ENCODE results near the gene WDR47. TPM values are rescaled to one million over a fixed set of nuclear protein-coding genes. Genes with fewer than 3 reads are reported as not detected.

The WDR47 gene
- polyA plus RNA-seq, 1 donor from 2014 or later, result 65.7 TPM

- Histone ChIP-seq H3K4me3 (ENCODE audit: low read length) (no peak overlapping the region), H3K9me3 (ENCODE audit: low read length) (no peaks in the 10 kb centered on the region), H3K9ac (ENCODE audit: low read length) (no peak overlapping the region), H3K36me3 (ENCODE audit: insufficient read depth, low read length) (no peaks in the 10 kb centered on the region), H3K4me2 (ENCODE audit: low read length) (no peak overlapping the region), H3K27ac (ENCODE audit: low read length) (no peak overlapping the region), H3K79me2 (replicated peaks; ENCODE audit: insufficient read depth, low read length) (no peaks in the 10 kb centered on the region), H3K9me2 (ENCODE audit: insufficient read depth, low read length) (no peaks in the 10 kb centered on the region), H3F3A (ENCODE audit: insufficient read depth, low read length, poor library complexity, severe bottlenecking) (no peaks in the 10 kb centered on the region), H4K20me1 (ENCODE audit: insufficient read depth) (no peaks in the 10 kb centered on the region), H3K27me3 (ENCODE audit: insufficient read depth, low read depth, low read length) (no peaks in the 10 kb centered on the region), H2AFZ (ENCODE audit: low read depth, low read length) (no peak overlapping the region)
- TF ChIP-seq SMC3 (conservative IDR thresholded peaks at IDR 0.05; ENCODE audit: poor library complexity), result no peak
- no peak for TF ChIP-seq EZH2 (IDR thresholded peaks at IDR 0.05; ENCODE audit: borderline replicate concordance, insufficient read depth, low read length, poor library complexity, severe bottlenecking)
- no peak for TF ChIP-seq REST (IDR thresholded peaks at IDR 0.05; ENCODE audit: borderline replicate concordance)
- TF ChIP-seq EP300 (conservative IDR thresholded peaks at IDR 0.05; ENCODE audit: poor library complexity, severe bottlenecking), result no peak
- TF ChIP-seq TAF1 (IDR thresholded peaks at IDR 0.05; ENCODE audit: low read depth), result no peak
- no peak for TF ChIP-seq CTCF (IDR thresholded peaks at IDR 0.05; ENCODE audit: poor library complexity, severe bottlenecking)
- TF ChIP-seq RAD21 (conservative IDR thresholded peaks at IDR 0.05), result no peak
- TF ChIP-seq POLR2AphosphoS5 (IDR thresholded peaks at IDR 0.05), result no peak
- TF ChIP-seq MXI1 (conservative IDR thresholded peaks at IDR 0.05; ENCODE audit: poor library complexity, severe bottlenecking), result no peak
Measured at GRCh38 chr1:108969346-108969745, 72.6 kb downstream of the WDR47 start.

GRCh38 chr1:108963052-108963686, 78.7 kb downstream of the WDR47 start, which contains the start of gene CLCC1:
TSS of gene CLCC1 (minus strand) at chr1:108963484. CDS start at chr1:108950437, 13,047 bp downstream.
- H2AFZ ChIP-seq (ENCODE audit: low read depth, low read length), result peak within 1 kb of the TSS; percentile 62
- no peaks in the 10 kb centered on the region for H3K9me2 ChIP-seq (ENCODE audit: insufficient read depth, low read length)

More at GRCh38 chr1:108963052-108963686, 78.7 kb downstream of the WDR47 start, which contains the start of gene CLCC1:
- no peaks in the 10 kb centered on the region for H4K20me1 ChIP-seq (ENCODE audit: insufficient read depth)
- H3F3A ChIP-seq (ENCODE audit: insufficient read depth, low read length, poor library complexity, severe bottlenecking), result no peaks in the 10 kb centered on the region
- H3K36me3 ChIP-seq (ENCODE audit: insufficient read depth, low read length), result no peaks in the 10 kb centered on the region
- peak within 1 kb of the TSS; percentile 60 for H3K27ac ChIP-seq (ENCODE audit: low read length)
- no peaks in the 10 kb centered on the region for H3K27me3 ChIP-seq (ENCODE audit: insufficient read depth, low read depth, low read length)
- H3K79me2 ChIP-seq (replicated peaks; ENCODE audit: insufficient read depth, low read length), result peaks cover 11% of the 10 kb centered on the region
- H3K9ac ChIP-seq (ENCODE audit: low read length), result peak within 1 kb of the TSS; percentile 79
- peak within 1 kb of the TSS; percentile 83 for H3K4me3 ChIP-seq (ENCODE audit: low read length)
- peak within 1 kb of the TSS; percentile 36 for H3K4me2 ChIP-seq (ENCODE audit: low read length)
- TF ChIP-seq MXI1 (conservative IDR thresholded peaks at IDR 0.05; ENCODE audit: poor library complexity, severe bottlenecking) (peak; percentile 85), REST (IDR thresholded peaks at IDR 0.05; ENCODE audit: borderline replicate concordance) (peak; percentile 60), TAF1 (IDR thresholded peaks at IDR 0.05; ENCODE audit: low read depth) (peak; percentile 56), EZH2 (IDR thresholded peaks at IDR 0.05; ENCODE audit: borderline replicate concordance, insufficient read depth, low read length, poor library complexity, severe bottlenecking) (no peak), EP300 (conservative IDR thresholded peaks at IDR 0.05; ENCODE audit: poor library complexity, severe bottlenecking) (peak; percentile 48), CTCF (IDR thresholded peaks at IDR 0.05; ENCODE audit: poor library complexity, severe bottlenecking) (peak; percentile 18), SMC3 (conservative IDR thresholded peaks at IDR 0.05; ENCODE audit: poor library complexity) (peak; percentile 28), POLR2AphosphoS5 (IDR thresholded peaks at IDR 0.05) (peak; percentile 84), RAD21 (conservative IDR thresholded peaks at IDR 0.05) (no peak)
- H3K9me3 ChIP-seq (ENCODE audit: low read length), result no peaks in the 10 kb centered on the region

Data from neural cell (in vitro differentiated cells).